Bone marrow (tissue), 2 donors: ENCODE data around the gene ERC2.

Source experiments
- DNase-seq, 2 donors: peaks; one replicate each; lab custom pipeline; 2025; lab: John Stamatoyannopoulos, UW

The ERC2 gene

DNA sequence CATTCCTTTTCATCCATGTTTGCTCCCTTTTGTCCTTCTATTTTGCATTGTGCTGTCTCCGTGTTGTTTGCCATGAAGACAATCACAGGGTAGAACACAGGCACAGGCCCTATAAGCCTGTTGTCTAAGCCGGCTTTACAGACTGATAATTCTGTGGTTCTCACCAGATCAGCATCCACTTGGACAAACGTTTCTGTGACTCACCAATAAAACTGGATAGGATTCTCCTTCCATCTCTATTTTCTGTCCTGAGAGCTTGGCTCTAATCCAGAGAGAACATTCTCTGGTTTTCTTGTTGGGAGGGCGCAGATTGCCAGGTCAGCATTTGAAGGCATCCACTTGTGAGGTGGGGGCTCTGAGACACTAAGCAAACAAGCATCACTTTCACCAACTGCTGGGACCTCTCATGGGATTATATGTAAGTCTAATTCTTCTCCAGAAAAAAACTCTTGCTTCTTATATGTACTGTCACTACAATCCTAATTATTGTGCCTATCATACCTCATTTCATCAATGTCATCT lies 101.6 kb downstream of the ERC2 start:
- no peak for DNase-seq

DNA sequence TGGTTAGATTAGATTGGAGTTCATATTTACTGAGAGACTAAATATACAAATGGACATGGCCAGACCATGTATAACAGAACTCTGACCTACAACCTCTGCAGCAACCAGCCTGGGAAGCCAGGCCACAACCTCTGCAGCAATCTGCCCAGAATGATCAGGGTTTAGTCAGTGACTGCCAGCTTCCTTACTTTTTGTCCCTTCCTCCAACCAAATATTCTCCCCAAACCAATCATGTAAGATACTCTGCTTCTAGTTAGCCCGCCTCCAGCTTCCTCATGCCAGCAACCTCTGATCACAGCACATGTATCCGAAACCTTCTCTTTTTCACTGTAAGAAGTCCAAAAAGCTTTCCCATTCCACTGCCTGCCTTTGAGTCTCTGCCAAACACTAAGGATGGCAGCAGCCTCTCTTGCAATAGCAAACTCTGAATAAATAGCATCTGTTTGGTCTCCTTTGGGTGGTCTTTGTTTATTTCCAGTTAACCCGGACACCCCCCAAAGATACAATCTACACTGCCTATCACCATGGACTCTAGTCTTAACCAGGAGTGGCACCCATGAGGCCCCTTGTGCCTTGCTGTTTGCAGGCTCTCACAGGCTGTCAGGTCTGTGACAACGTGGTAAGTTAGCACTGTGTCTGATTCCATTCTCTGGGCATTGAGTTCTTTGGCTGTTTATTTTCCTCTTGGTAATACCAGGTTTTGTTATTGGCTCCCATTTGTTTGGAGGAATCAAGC lies 102.2 kb downstream of the ERC2 start:
- DNase-seq: no peak

DNA sequence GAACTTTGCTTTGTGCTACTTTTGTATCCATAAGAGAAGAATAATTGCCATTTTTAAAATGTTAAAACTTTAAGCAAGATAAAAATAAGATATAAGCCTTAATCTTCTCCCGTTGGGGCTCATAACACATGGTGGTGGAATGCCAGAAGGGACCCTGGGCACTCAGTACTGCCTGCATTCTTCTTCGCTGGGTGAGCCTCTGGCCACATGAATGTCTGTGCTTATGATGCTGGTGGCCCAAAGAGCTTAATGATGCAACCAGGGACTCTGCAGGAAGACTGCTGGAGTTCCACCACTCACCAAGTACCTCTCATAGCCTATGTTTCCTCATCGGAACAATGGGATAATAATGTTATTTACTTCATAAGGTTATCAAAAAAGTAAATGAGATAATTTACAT lies 103.6 kb downstream of the ERC2 start:
- DNase-seq: no peak

DNA sequence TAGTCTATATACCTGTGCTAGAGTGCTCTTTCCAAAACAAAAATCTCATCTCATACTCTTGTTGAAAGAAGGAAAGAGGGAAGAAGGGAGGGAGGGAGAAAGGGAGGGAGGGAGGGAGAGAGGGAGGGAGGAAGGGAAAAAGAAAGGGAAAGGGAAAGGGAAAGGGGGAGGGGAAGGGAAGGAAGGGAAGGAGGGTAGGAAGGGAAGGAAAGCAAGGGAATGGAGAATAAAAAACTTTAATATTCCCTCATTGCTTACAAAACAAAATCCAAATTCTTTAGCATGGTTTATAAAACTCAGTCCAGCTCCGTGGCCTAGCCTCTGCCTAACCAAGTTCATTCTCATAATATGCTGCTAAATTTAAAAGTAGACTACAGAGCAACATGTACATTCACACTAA lies 104.5 kb downstream of the ERC2 start:
- no peak for DNase-seq

DNA sequence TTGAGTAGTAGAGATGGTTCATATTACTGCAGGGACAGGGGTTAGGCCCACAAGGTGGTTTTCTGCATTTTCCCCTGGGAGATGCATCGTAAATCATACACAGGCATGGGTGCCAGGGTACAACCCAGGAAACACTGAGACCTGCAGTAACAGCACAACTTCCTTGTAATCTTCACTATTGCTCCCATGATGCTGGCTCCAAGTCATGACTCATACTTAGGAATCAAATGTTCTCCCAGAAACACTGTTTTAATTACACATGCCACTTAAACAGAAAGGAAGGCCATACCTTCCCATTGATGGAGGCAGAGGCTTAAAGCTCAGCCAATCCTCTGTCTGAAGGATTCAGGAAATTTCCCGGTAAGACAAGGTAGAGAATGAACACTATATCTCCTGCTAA lies 106.5 kb downstream of the ERC2 start:
- DNase-seq: no peak

DNA sequence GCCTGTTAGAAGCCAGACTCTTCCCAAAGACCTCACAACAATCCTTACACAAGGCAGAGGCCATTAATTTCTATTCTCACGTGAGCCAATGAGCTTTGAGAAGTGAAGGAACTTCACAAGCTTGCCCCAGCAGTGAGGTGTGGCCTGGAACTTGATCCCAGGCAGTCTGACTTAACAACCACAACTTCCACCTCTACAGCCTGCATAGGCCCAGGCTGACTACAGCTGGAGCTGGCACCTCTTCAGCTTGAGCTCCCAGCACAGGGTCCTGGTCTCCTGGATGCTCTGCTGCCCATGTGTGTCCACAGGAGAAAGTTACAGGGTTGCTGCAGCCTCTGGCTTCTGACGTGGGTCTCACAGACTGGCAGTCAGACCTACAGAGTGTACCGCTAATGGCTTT lies 111.0 kb downstream of the ERC2 start:
- DNase-seq: no peak

DNA sequence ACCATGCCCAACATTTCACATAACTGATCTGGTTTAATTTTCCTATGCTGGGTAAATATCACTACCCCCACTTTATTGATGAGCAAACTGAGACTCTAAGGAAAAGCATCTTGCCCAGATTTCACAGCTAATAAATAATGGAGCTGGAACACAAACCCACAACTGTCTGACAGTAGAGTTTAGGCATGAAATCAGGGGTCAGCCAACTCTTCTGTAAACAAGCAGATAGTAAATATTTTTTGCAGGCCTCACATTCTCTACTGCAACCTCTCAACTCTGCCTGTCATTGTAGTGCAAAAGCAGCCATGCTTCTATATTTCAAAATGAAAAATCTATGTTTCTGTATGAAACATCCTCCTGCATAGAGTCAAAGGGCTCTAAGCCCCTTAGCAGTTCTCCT lies 111.5 kb downstream of the ERC2 start:
- DNase-seq: no peak

DNA sequence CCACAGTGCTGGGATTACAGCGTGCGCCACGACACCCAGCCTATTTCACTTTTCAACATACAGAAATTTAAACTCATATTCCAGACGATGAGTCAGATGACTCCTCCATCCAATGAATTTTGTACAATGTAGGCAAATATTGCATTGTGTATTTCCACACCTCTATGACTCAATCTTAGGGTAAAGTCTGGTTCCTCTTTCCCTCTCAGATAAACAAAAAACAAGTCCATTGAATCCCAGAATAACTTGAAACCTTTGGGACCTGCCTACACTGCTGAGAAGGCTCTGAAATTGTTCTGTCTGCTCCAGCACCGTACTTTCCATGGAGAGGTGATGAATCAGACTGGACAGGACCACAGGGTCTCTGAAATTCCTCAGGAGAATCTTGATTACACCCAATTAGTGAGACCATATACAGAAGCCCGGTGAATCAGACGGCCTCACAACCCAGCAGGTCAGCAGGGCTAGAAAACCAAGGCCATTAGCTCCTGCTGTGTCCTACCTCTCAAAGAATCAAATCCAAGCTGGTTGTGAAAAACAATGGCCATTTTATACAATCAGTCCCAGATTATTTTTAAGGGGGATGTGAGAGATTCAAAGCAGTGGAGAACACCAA lies 112.6 kb downstream of the ERC2 start:
- no peak for DNase-seq

DNA sequence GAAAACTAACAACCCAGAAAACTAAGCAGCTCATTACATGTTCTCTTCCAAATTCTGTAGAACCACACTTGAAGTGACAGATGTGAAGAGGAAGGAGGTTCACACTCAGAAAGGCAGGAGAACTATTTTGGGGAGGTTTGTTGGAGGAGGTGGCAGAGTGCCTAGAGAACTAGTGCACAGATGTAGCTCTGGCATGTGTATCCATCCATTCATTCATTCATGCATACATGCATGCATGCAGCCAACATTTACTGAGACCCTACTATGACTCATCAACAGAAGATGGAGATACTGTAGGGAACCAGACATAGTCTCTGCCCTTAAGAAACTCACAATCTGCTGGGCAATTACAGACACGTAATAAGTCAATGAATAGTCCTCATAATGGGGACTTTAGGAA lies 116.7 kb downstream of the ERC2 start:
- no peak for DNase-seq

DNA sequence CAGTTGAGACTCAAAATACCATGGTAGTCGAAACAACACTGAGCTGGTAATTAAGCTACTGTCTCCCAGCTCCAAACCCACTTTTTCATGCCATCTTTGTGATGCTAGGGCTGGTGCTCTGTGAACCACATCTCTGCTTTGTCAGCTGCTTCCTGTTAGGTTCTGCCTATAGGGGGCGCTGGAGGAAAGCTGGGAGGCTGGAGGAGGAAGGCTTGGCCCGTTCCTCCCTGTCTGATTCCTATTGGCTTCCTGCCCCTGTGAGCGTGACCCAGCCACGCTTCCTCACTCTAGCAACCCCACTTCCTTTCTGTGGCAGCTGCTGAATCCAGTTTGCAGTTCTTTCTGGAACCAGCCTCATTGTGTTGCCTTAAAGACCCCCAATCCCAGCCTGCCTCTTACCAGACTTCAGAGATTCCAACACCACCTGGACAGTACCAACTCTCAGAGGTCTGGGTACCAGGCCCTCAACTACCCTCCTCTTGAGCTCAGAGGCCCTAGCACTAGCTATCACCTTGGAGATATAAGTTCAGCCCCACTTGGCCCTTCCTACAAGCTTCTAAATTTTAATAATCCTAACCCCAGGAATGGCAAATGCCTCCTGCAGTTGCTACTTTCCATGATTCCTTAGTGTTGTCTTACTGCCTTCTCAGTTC lies 120.9 kb downstream of the ERC2 start:
- no peak for DNase-seq

DNA sequence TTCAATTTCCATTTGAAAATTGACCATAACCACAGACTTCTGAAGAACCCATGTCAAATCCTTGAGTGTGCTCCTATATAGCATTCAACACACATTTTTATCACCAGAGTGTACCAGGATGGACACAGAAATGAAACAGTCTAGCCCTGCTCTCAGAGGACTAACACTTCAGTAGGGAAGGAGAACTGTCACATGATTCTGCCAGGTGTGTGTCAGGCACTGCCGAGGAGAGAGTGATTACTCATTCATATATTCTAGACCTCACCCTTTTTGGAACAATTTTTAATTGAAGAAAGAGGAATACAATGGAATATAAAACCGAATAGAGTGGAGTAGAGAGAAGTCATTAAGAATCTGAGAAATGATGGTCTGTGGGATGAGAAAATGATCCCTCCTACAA lies 125.8 kb downstream of the ERC2 start:
- no peak for DNase-seq

DNA sequence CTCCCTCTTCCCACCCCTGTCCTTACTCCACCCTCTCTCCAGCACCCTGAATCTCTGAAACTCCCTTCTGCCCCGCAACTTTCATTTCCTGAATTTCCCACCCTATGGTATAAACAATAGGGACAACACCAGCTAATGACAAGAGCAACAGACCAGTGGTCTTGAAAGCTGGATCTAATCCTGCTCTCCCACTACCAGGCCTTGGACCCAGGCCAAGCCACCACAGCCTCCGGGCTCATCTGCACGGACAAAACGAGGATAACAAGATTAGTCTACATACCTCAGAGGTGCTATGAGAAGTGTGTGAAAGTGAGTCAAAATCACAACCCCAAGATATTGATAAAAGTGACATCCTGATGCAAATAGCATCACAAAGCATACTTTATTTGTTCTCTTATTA lies 128.6 kb downstream of the ERC2 start:
- DNase-seq: no peak

DNA sequence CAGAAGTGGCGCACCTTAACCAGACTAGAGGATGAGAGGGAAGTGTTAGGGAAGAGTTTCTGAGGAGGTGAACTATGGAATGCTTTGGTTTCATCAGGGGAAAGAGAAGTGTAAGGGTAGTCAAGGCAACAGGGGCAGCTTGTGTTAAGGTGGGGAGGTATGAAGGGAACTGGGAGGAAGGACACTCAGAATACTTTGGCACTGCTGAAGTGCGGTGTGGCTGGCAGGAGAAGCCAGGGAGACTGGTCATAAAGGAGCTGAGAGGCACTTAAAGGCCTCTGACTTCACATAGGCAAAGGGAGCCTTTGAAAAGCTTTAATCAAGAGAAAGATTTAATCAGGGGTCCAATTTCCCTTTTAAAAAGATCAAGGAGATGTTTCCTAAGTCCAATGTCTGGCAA lies 129.0 kb downstream of the ERC2 start:
- DNase-seq: no peak

DNA sequence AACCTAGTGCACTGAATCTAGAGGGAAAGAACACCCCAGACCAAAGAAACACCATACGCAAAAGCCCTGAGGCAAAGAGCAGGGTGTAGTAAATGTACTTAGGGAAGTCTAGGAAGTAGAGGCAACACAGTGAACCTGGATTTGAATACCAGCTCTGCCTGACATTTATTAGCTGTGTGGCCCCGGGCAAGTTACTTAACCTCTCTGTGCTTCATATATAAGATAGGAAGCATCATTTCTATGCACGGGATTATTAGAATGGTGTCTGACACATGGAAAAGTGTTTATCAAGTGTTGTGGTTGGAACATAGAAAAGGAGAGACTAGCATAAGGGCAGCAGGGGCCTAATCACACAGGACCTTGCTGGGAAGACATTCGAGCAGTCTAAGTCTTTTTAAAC lies 132.2 kb downstream of the ERC2 start:
- DNase-seq: no peak

DNA sequence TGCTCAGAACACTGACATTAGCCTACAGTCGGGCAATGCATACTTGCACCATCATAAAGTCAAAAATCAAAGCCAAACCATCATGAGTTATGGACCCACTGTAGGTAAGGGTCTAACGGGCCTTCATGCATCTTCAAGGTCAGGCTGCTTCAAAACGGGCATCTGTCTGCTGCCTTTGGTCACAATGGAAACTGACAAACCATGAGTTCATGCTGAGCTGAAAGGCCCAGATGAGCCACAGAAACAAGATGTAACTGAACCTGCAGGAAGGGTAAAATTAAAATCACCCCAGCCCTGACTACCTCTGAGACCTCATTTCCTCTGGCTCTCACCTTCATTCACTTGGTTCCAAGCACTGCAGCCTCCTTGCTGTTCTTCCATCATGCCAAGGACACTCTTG lies 143.8 kb downstream of the ERC2 start:
- no peak for DNase-seq

DNA sequence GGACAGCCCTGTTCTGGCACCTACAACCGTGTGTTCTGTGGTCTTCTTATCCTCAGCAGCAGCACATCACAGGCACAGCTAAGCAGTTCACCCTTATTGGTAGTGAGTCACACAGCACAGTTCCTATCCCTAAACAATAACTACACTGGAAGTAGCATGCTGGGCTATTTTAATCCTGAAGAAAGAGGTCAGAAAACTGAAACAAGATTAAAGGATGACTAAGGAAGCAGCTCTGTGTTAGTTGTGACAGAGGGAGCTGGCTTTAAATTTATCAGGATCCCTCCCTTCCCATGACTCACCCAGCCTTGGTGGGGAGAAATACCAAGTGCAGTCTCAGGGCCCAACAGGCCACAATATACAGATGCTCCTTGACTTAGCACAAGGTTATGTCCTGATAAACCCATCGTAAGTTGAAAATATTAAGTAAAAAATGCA lies 144.3 kb downstream of the ERC2 start:
- no peak for DNase-seq

DNA sequence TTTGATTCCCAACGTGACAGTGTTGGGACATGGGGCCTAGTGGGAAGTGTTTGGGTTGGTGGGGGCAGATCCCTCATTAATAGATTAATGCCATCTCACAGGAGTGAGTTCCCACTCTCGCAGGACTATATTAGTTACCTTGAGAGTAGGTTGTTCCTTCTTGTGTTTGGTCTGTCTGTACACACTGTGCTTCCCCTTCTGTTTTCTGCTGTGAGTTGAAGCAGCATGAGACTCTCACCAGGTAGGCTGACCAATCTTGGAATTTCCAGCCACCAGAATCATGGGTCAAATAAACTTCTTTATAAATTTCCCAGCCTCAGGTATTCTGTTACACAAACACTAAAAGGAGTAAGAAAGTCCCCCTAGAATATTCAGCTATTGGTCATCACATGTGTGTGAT lies 145.4 kb downstream of the ERC2 start:
- DNase-seq: no peak

DNA sequence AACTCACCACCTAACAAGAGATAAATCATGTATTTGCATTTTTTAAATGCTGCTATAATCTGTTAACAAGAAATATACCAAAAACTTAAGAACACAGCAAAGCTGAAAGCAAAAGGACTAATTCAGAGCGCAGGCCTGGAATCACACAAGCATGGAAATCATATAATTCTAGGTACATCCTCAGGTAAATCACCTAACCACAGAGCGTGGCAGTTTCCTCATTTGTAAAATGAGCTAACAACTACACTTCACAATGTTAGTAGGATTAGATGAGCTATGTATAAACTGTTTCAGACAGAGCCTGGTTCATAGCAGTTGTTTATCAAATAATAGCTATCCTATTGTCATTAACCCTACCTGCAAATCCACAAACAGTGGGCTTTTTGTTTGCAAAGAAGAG lies 146.4 kb downstream of the ERC2 start:
- no peak for DNase-seq

DNA sequence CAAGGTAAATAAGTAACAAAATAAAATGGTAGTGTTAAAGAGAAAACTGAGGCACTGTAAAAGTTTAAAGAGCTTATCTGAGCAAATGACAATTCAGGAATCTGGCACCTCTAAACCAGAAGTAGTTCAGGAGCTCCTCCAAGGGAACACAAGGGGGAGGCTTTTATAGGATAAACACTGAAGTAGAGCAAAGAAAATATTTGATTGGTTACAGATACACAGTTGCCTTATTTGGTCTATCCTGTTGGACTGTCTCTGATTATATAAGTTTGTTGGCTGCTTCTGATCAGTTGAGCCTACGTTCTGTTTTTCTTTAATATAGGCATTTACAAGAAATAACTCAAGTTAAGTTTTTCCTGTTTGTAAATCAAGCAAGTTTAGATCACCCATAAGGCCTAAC lies 146.9 kb downstream of the ERC2 start:
- DNase-seq: no peak

DNA sequence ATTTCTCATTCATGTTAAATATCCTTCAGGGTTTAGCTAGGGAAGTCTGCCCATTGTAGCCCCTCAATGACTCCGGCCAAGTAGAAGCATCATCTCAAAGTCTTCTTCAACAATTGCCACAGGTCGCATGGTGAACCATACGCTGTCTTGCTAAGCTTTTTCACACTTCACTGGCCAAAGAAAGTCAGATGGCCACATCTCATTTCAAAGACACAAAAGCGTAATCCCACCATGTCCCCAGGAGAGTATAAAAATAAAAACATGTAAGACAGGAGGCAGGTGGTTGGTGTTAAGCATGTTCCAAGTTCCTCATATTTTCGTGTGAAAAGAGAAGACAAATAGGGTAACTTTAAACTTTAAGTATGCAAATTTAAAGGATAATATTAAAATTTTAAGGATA lies 147.4 kb downstream of the ERC2 start:
- DNase-seq: no peak

DNA sequence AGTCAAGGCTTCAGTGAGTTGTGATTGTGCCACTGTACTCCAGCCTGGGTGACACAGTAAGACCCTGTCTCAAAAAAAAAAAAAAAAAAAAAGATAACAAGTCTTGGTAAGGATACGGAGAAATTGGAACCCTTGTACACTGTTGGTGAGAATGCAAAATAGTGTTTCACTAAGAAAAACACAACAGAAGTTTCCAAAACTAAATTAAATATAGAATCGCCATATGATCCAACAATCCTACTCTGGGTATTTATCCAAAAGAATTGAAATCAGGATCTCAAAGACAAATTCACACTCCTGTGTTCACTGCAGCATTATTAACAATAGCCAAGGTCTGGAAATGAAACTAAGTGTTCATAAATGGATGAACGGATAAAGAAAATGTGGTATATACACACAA lies 149.4 kb downstream of the ERC2 start:
- DNase-seq: no peak

DNA sequence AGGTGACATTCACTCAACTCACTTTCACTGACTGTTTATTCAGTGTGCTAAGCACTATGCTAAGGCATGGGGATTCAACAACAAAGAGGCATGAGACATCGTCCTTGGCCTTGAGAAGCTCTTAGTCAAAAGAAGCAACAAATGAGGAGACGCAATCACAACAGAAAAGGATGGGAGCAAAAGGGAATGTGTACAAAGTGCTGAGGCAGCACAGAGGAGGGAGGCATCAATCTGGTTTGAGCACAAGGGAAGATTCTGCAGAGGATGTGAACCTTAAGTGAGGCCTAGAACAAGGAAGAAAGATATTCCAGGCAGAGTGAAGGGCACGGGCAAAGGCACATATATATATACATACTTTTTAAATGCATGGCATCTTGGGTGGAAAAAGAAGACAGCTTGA lies 151.3 kb downstream of the ERC2 start:
- no peak for DNase-seq

DNA sequence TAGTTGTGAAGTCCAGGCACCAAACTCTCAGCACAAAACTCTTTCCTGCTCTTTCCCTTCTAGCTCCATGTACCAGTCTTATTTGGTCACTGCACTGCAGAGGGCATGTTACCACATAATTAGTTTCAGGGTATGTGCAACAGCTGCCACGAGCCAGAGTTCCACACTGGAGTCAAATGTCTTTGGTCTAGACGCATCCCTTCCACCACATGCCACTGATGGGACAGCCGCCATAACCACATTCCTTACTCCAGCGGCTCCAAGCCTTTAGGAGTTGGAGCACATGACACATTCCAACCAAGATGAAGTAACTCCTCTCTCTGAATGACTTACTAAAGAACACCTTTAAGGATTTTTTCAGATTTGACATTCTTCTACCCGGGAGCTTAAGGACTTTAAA lies 153.4 kb downstream of the ERC2 start:
- no peak for DNase-seq
